HEK293 (cell line): ENCODE measurements around the gene IL4I1.

Source experiments
- HOXA7 ChIP-seq: sonication (generic); formaldehyde crosslinking; IDR thresholded peaks from 2 replicates; pipeline ENCODE4 v1.8.1; 2022; ENCODE audit warnings: missing genetic modification reagents, borderline replicate concordance
- YY1 ChIP-seq: fragments of 450-650 bp; formaldehyde crosslinking; IDR thresholded peaks from 2 replicates; pipeline ENCODE4 v1.5.1; 2018; ENCODE audit warnings: missing biosample characterization, missing genetic modification characterization
- ZBTB6 ChIP-seq: fragments of 450-650 bp; formaldehyde crosslinking; IDR thresholded peaks from 2 replicates; pipeline ENCODE4 v1.5.1; 2017; ENCODE audit warnings: missing biosample characterization, missing genetic modification characterization
- ZNF274 ChIP-seq, 2 experiments: fragments of 200-500 bp in 1 of 2; fragments of 450-650 bp in 1 of 2; sonication (Bioruptor generic) in 1 of 2; formaldehyde crosslinking in 1 of 2; IDR thresholded peaks; 2 replicates each; pipeline versions ENCODE4 v1.5.1 to v1.6.1; 2014 to 2016; ENCODE audit warnings: borderline replicate concordance in 1 of 2, inconsistent platforms in 1 of 2, low read length in 1 of 2, missing biosample characterization in 1 of 2, missing genetic modification characterization in 1 of 2
- ZNF302 ChIP-seq: fragments of 450-650 bp; formaldehyde crosslinking; IDR thresholded peaks from 2 replicates; pipeline ENCODE4 v1.5.1; 2016; ENCODE audit warnings: missing biosample characterization, missing genetic modification characterization, low read depth
- ZNF394 ChIP-seq: fragments of 450-650 bp; formaldehyde crosslinking; IDR thresholded peaks from 2 replicates; pipeline ENCODE4 v1.5.1; 2016; ENCODE audit warnings: missing biosample characterization, missing genetic modification characterization, mild to moderate bottlenecking, moderate library complexity, borderline replicate concordance
- ZNF423 ChIP-seq: fragments of 450-650 bp; formaldehyde crosslinking; IDR thresholded peaks from 2 replicates; pipeline ENCODE4 v1.5.1; 2016; ENCODE audit warnings: missing biosample characterization, missing genetic modification characterization

GRCh38 chr19:49912965-49913685 lies 16.4 kb upstream of the IL4I1 start:
- no peak for TF ChIP-seq HOXA7 (CRISPR knock-in tag)
- TF ChIP-seq ZNF423 (tag by site-specific recombination) = no peak
- no peak for TF ChIP-seq ZNF302 (tag by site-specific recombination)
- TF ChIP-seq ZNF274 (IDR thresholded peaks at IDR 0.05; ENCODE audit: low read length) = no peak
- no peak for TF ChIP-seq ZNF274 (tag by site-specific recombination; IDR thresholded peaks at IDR 0.05; ENCODE audit: borderline replicate concordance)
- TF ChIP-seq ZBTB6 (tag by site-specific recombination) = no peak
- TF ChIP-seq ZNF394 (tag by site-specific recombination) = no peak
- TF ChIP-seq YY1 = no peak
